ENCODE measurements around the gene GPR37L1.

The GPR37L1 gene

DNA sequence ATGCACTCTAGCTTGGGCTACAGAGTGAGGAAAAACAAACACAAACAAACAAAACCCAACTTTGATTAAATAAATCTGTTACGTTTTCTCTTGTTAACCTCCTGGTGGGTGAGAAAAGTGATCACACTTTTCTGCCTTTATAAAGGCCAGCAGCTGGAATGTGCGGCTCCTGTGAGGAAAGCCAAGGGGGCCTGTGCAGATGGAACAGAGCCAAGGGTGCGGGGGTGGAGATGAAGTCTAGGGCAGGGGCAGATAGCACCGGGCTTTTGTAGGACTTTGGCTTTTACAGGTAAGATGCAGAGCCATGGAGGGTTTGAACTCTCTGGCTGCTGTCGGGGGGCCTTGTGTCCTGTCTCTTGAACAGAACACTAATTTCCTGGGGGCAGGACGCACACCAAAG, 40.7 kb upstream of the GPR37L1 start:
- Histone ChIP-seq H3K9ac (ENCODE audit: low read length) (no peak overlapping the region), H2AFZ (ENCODE audit: low read depth, low read length, severe bottlenecking) (no peak overlapping the region), H3K36me3 (ENCODE audit: low read length) (no peaks in the 10 kb centered on the region), H4K20me1 (ENCODE audit: low read depth, low read length) (no peaks in the 10 kb centered on the region), H3K27ac (ENCODE audit: low read depth, low read length) (no peak overlapping the region), H3K27me3 (ENCODE audit: low read length) (no peaks in the 10 kb centered on the region), H3K4me2 (ENCODE audit: low read depth, low read length, poor library complexity, severe bottlenecking) (no peak overlapping the region), H3K79me2 (ENCODE audit: insufficient read depth, low read length) (no peaks in the 10 kb centered on the region), H3K4me3 (ENCODE audit: insufficient read depth, low read length, poor library complexity, severe bottlenecking) (no peak overlapping the region), H3K9me2 (replicated peaks; ENCODE audit: insufficient read depth, low read length) (no peaks in the 10 kb centered on the region), H3K9me3 (ENCODE audit: insufficient read depth, low read length) (no peaks in the 10 kb centered on the region), H3F3A (ENCODE audit: insufficient read depth) (no peaks in the 10 kb centered on the region)
- TF ChIP-seq EZH2phosphoT487 (conservative IDR thresholded peaks at IDR 0.05; ENCODE audit: low read length) = no peak
- TF ChIP-seq, protein P1, sequence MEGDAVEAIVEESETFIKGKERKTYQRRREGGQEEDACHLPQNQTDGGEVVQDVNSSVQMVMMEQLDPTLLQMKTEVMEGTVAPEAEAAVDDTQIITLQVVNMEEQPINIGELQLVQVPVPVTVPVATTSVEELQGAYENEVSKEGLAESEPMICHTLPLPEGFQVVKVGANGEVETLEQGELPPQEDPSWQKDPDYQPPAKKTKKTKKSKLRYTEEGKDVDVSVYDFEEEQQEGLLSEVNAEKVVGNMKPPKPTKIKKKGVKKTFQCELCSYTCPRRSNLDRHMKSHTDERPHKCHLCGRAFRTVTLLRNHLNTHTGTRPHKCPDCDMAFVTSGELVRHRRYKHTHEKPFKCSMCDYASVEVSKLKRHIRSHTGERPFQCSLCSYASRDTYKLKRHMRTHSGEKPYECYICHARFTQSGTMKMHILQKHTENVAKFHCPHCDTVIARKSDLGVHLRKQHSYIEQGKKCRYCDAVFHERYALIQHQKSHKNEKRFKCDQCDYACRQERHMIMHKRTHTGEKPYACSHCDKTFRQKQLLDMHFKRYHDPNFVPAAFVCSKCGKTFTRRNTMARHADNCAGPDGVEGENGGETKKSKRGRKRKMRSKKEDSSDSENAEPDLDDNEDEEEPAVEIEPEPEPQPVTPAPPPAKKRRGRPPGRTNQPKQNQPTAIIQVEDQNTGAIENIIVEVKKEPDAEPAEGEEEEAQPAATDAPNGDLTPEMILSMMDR (IDR thresholded peaks at IDR 0.05; ENCODE audit: insufficient read depth, low read length, poor library complexity, severe bottlenecking) = no peak

DNA sequence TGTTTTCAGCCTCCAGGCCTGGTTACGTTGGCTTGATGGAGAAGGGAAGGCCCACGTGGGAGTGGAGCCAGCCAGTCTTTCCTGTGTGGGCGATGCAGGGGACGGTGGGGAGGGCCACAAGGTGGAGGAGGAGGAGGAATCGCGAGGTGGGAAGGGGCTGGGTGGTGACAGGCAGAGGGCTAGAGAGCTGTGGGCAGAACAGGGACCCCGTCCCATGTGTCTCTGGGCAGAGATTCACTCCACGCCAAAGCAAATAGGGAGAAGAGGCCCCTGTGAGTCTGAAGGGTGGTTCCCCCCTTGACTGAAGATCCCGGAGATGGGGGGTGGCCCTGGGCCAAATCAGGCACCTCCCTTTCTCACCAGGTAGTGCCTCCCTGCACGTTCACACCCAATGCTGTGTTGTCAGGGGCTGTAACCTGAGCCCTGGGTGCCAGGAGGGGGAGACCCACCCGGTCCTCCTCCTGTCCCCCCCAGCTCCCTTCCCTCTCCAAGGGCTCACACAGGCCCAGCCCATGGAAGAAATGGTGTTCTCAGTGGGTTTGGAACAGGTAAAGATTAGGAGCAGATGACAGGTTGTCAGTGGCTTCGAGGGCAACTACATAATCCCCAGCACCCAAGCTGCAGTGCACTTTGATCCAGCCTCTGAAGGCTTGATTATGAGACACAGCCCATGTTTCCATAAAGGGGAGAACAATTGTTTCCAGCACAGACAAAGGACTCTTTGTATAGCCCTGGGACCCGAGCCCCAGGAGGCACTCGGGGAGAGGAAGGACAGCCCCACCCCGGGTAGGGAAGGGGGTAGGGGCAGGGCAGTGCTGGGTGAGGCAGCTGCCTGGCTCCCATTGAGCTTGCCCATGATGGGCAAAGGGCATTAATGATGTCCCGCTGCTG, 37.7 kb upstream of the GPR37L1 start:
- TF ChIP-seq, protein P1 (IDR thresholded peaks at IDR 0.05; ENCODE audit: insufficient read depth, low read length, poor library complexity, severe bottlenecking) = no peak
- TF ChIP-seq EZH2phosphoT487 (conservative IDR thresholded peaks at IDR 0.05; ENCODE audit: low read length) = no peak

DNA sequence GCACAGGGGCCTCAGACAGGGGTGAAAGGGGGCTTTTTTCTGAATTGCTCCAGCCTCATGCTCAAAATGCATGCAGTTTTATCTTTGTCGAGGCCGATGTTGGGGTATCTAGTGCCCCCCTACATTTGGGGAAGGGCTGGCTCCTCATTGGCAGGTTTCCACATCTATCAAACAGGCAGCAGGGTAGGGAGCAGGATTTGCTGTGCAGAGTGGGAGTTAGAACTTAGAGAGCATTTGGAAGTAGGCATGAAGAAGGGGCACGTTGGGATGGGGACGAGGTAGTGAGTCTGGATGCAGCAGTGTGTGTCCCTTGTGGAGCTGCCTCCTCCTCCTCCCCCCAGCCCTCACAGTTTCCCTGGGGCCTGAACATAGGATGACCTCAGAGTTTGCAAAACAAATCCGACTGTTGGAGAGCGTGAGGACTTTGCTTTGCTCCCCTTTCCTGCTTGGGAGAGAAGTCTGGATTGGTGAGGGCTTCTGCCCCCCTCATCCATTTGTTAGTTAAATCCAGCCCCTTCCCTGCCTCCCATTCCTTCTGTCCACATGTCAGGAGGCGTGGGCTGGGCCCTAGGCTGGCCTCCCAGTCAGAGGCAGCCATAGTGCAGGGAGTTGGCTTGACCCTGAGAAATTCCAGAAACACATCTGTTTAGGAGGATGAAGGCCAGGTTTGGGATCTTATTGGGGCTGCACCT, 36.9 kb upstream of the GPR37L1 start:
- Histone ChIP-seq H3K79me2 (ENCODE audit: insufficient read depth, low read length) (no peaks in the 10 kb centered on the region), H3K27me3 (ENCODE audit: low read length) (no peaks in the 10 kb centered on the region), H3K4me2 (ENCODE audit: low read depth, low read length, poor library complexity, severe bottlenecking) (no peak overlapping the region), H3K36me3 (ENCODE audit: low read length) (no peaks in the 10 kb centered on the region), H3K4me3 (ENCODE audit: insufficient read depth, low read length, poor library complexity, severe bottlenecking) (no peak overlapping the region), H2AFZ (ENCODE audit: low read depth, low read length, severe bottlenecking) (no peak overlapping the region), H3F3A (ENCODE audit: insufficient read depth) (no peaks in the 10 kb centered on the region), H4K20me1 (ENCODE audit: low read depth, low read length) (no peaks in the 10 kb centered on the region), H3K9me2 (replicated peaks; ENCODE audit: insufficient read depth, low read length) (no peaks in the 10 kb centered on the region), H3K9me3 (ENCODE audit: insufficient read depth, low read length) (no peaks in the 10 kb centered on the region), H3K9ac (ENCODE audit: low read length) (no peak overlapping the region), H3K27ac (ENCODE audit: low read depth, low read length) (no peak overlapping the region)
- TF ChIP-seq EZH2phosphoT487 (conservative IDR thresholded peaks at IDR 0.05; ENCODE audit: low read length) = no peak
- TF ChIP-seq, protein P1 (IDR thresholded peaks at IDR 0.05; ENCODE audit: insufficient read depth, low read length, poor library complexity, severe bottlenecking) = no peak

More for the DNA sequence above, 37.7 kb upstream of the GPR37L1 start:
- Histone ChIP-seq H3K27me3 (ENCODE audit: low read length) (no peaks in the 10 kb centered on the region), H3K4me3 (ENCODE audit: insufficient read depth, low read length, poor library complexity, severe bottlenecking) (no peak overlapping the region), H4K20me1 (ENCODE audit: low read depth, low read length) (no peaks in the 10 kb centered on the region), H3K27ac (ENCODE audit: low read depth, low read length) (no peak overlapping the region), H3K4me2 (ENCODE audit: low read depth, low read length, poor library complexity, severe bottlenecking) (no peak overlapping the region), H3K36me3 (ENCODE audit: low read length) (no peaks in the 10 kb centered on the region), H3K79me2 (ENCODE audit: insufficient read depth, low read length) (no peaks in the 10 kb centered on the region), H2AFZ (ENCODE audit: low read depth, low read length, severe bottlenecking) (no peak overlapping the region), H3K9ac (ENCODE audit: low read length) (no peak overlapping the region), H3F3A (ENCODE audit: insufficient read depth) (no peaks in the 10 kb centered on the region), H3K9me3 (ENCODE audit: insufficient read depth, low read length) (no peaks in the 10 kb centered on the region), H3K9me2 (replicated peaks; ENCODE audit: insufficient read depth, low read length) (no peaks in the 10 kb centered on the region)

Measured in SU-DHL-6 (cell line).